Right lobe of liver (tissue), 6 donors: ENCODE results near the gene PARP3. TPM values are rescaled to one million over a fixed set of nuclear protein-coding genes. Genes with fewer than 3 reads are reported as not detected.

Experiments used
- ATAC-seq, 4 donors: fragments of 200-7000 bp; cut with Tn5 transposase; one replicate each; pipeline ENCODE4 v1.9.1; 2020; ENCODE audit warnings: mild to moderate bottlenecking in 4 of 4, moderate library complexity in 4 of 4
- DNase-seq, 3 donors: peaks; one replicate each; pipeline ENCODE4 v3.0.0-alpha.2; 2020
- H3K27ac ChIP-seq, 3 donors: fragments of 200-600 bp; one replicate each; pipeline ENCODE4 v1.8.0; 2022
- H3K27me3 ChIP-seq, 2 donors: fragments of 200-600 bp; one replicate each; pipeline ENCODE4 v1.8.0; 2022
- H3K36me3 ChIP-seq, 4 donors: fragments of 200-600 bp; sonication (generic) in 1 of 4; one replicate each; pipeline versions ENCODE4 v1.5.1 to v1.8.0; 2017 to 2022; ENCODE audit warnings: control low read depth in 1 of 4
- H3K4me1 ChIP-seq, 4 donors: fragments of 200-600 bp; sonication (generic) in 1 of 4; one replicate each; pipeline versions ENCODE4 v1.5.1 to v1.8.0; 2017 to 2022; ENCODE audit warnings: control low read depth in 1 of 4
- H3K4me3 ChIP-seq, 3 donors: fragments of 200-600 bp; one replicate each; pipeline ENCODE4 v1.8.0; 2022
- H3K9me3 ChIP-seq, 4 donors: fragments of 200-600 bp; sonication (generic) in 1 of 4; one replicate each; pipeline versions ENCODE4 v1.5.1 to v1.8.0; 2017 to 2022; ENCODE audit warnings: control low read depth in 1 of 4
- POLR2A ChIP-seq: fragments of 450-650 bp; IDR thresholded peaks from one replicate; pipeline ENCODE4 v1.6.1; 2017; ENCODE audit warnings: antibody characterized with exemption, mild to moderate bottlenecking
- WGBS: methylation state at CpG from one replicate; pipeline ENCODE4 v1.1.6; 2018; ENCODE audit warnings: low coverage, low lambda C conversion rate; ENCODE audit not compliant: insufficient coverage; ENCODE audit errors: missing lambda C conversion rate; 5-methylcytosine and 5-hydroxymethylcytosine counted together
- intact Hi-C, 2 donors: fragments of 100-400 bp; cut with DNase I; formaldehyde crosslinking; loops; one replicate each; pipeline versions ENCODE4 v1.11.2 to v1.14.1; 2022
- total RNA-seq, 6 experiments: library from RNA; depleted of rRNA in 2 of 6; stranded (reverse); fragments of >200 nt in 2 of 6; fragmentation: NEBNext Ultra II Directional in 3 of 6; extraction: Animal tissue kit (Norgen Biotek cat#: 25700) in 3 of 6; gene quantifications; one replicate each; pipeline versions ENCODE4 v1.1.0 to v1.2.4, GENCODE V29; 2016 to 2023
- TF ChIP-seq, protein P1 (sequence below), 4 donors: fragments of 200-600 bp in 3 of 4; fragments of 450-650 bp in 1 of 4; IDR thresholded peaks; one replicate each; pipeline versions ENCODE4 v1.5.1 to v1.8.0; 2016 to 2022; ENCODE audit warnings: antibody characterized with exemption in 4 of 4, mild to moderate bottlenecking in 2 of 4
- donor health status: DM: no; HTN: yes; CAD: no.
- donor health status: DM: no; HTN: no; CAD: no.
- donor health status: DM: no; HTN: no; CAD: no.
- donor health status: DM: no; HTN: yes; CAD: no.
- donor health status: DM: no; HTN: yes; CAD: no.

PARP3 gene
- total RNA-seq, 6 experiments from 2014 or later, result 13.5 to 19.4 (median 16.0) TPM

DNA sequence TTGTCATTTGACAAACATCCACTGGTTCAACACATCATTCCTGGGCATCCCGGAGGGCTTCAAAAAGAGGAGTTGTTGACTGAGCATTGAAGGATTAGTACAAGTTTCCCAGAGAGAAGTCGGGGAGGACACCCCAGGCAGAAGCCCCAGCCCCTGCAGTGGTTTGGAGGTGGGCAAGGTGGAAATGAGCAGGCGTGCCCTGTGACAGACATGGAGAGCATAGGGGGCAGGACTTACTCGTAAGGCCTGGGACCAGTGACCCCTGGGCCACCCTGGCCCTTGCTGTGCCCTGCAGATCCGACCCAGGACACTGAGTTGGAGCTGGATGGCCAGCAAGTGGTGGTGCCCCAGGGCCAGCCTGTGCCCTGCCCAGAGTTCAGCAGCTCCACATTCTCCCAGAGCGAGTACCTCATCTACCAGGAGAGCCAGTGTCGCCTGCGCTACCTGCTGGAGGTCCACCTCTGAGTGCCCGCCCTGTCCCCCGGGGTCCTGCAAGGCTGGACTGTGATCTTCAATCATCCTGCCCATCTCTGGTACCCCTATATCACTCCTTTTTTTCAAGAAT, 5.9 kb downstream of the PARP3 start:
- WGBS, result 90% methylated on average over 6 of the region's 10 CpGs
- no peak overlapping the region for H3K27ac ChIP-seq
- H3K27me3 ChIP-seq, result no peaks in the 10 kb centered on the region
- peak in 2 of 3 donors; percentile 11 to 23 for DNase-seq
- H3K4me3 ChIP-seq, result no peak overlapping the region
- intact Hi-C loops, result no loop called here
- no peaks in the 10 kb centered on the region for H3K9me3 ChIP-seq
- TF ChIP-seq, protein P1, sequence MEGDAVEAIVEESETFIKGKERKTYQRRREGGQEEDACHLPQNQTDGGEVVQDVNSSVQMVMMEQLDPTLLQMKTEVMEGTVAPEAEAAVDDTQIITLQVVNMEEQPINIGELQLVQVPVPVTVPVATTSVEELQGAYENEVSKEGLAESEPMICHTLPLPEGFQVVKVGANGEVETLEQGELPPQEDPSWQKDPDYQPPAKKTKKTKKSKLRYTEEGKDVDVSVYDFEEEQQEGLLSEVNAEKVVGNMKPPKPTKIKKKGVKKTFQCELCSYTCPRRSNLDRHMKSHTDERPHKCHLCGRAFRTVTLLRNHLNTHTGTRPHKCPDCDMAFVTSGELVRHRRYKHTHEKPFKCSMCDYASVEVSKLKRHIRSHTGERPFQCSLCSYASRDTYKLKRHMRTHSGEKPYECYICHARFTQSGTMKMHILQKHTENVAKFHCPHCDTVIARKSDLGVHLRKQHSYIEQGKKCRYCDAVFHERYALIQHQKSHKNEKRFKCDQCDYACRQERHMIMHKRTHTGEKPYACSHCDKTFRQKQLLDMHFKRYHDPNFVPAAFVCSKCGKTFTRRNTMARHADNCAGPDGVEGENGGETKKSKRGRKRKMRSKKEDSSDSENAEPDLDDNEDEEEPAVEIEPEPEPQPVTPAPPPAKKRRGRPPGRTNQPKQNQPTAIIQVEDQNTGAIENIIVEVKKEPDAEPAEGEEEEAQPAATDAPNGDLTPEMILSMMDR (IDR thresholded peaks at IDR 0.05), result no peak
- no peak for TF ChIP-seq POLR2A
- peaks cover 0 to 5% (median 2%) of the 10 kb centered on the region in 4 donors for H3K4me1 ChIP-seq
- peaks cover 0 to 7% (median 0%) of the 10 kb centered on the region in 4 donors for H3K36me3 ChIP-seq
- ATAC-seq, result no peak

DNA sequence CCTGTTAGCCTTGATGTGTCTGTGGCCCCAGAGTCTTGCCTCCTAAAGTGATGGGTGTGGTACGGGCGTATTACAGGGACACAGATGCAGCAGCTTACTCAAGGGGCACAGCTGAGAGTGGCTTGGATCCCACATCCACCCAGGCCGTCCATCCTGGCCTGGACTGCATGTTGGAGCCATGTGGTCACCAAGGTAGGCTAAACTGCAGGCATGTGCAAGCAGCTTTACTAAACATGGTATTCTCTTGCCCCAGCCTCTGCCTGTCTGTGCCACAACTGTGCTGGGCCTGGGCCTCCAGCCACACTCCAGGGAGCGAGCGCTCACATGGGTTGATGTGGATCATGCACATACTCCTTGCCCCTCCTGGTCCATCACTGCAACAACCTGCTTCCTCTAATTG, 7.0 kb downstream of the PARP3 start:
- intact Hi-C loops, result no loop called here
- Histone ChIP-seq H3K4me3 (no peak overlapping the region), H3K4me1 (no peaks in the 10 kb centered on the region), H3K36me3 (peaks cover 0 to 7% (median 0%) of the 10 kb centered on the region in 4 donors), H3K27ac (no peak overlapping the region), H3K9me3 (no peaks in the 10 kb centered on the region), H3K27me3 (no peaks in the 10 kb centered on the region)
- DNase-seq, result peak in 2 of 3 donors; percentile 15 to 28
- ATAC-seq, result no peak
- TF ChIP-seq POLR2A, result no peak
- TF ChIP-seq, protein P1 (IDR thresholded peaks at IDR 0.05), result no peak
- WGBS, result 100% methylated on average over 2 of the region's 5 CpGs

DNA sequence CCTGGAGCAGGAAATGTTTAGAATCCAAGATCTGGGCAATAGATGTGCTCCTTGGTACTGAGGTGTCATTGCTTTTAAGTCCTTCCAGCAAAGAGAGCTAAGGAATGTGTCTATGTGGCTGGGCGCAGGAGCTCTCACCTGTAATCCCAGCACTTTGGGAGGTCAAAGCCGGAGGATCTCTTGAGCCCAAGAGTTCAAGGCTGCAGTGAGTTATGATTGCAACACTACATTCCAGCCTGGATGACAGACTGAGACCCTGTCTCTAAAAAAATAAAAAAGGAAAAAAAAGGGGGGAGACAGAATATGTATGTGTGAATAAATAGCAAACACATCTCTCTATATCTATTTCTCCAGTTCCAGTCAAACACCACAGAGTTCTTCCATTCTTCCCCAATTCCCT, 8.7 kb downstream of the PARP3 start:
- no CpG with 5 or more reads among the region's 2 CpGs for WGBS
- DNase-seq, result no peak
- ATAC-seq, result no peak

GRCh38 chr3:51953445-51953844, 11.3 kb downstream of the PARP3 start:
- no peaks in the 10 kb centered on the region for H3K9me3 ChIP-seq
- ATAC-seq (no peak), DNase-seq (no peak)

More for the DNA sequence above, 8.7 kb downstream of the PARP3 start:
- intact Hi-C loops, result no loop called here
- Histone ChIP-seq H3K27me3 (no peaks in the 10 kb centered on the region), H3K27ac (no peak overlapping the region), H3K36me3 (peaks cover 0 to 4% (median 0%) of the 10 kb centered on the region in 4 donors), H3K4me1 (peaks cover 0 to 4% (median 0%) of the 10 kb centered on the region in 4 donors), H3K4me3 (no peak overlapping the region), H3K9me3 (no peaks in the 10 kb centered on the region)
- TF ChIP-seq, protein P1 (IDR thresholded peaks at IDR 0.05), result no peak

More at GRCh38 chr3:51953445-51953844, 11.3 kb downstream of the PARP3 start:
- H3K4me1 ChIP-seq, result peaks cover 0 to 12% (median 2%) of the 10 kb centered on the region in 4 donors
- no peak for TF ChIP-seq POLR2A
- TF ChIP-seq, protein P1 (IDR thresholded peaks at IDR 0.05), result no peak
- intact Hi-C loops, result no loop called here
- H3K27me3 ChIP-seq, result no peaks in the 10 kb centered on the region
- H3K27ac ChIP-seq, result no peak overlapping the region
- whole genome bisulfite sequencing, result 34% methylated on average over 3 of the region's 3 CpGs
- H3K36me3 ChIP-seq, result peaks cover 0 to 4% (median 0%) of the 10 kb centered on the region in 4 donors
- no peak overlapping the region for H3K4me3 ChIP-seq
